DMS53 (cell line): ENCODE measurements around the gene PIM2.

Source experiments
- DNase-seq: peaks from one replicate; lab custom pipeline; 2025; lab: John Stamatoyannopoulos, UW

Gene PIM2

GRCh38 chrX:48864210-48864609, 54.6 kb downstream of the PIM2 start:
- no peak for DNase-seq
